Adrenal gland (tissue), 5 donors: ENCODE results near the gene GUCY1A1.

ENCODE experiments used
- POLR2A ChIP-seq, 2 donors: fragments of 450-650 bp; IDR thresholded peaks; one replicate each; pipeline ENCODE4 v1.6.1; 2017; ENCODE audit warnings: antibody characterized with exemption in 2 of 2, mild to moderate bottlenecking in 2 of 2, moderate library complexity in 1 of 2
- TF ChIP-seq, protein P1 (sequence below), 6 experiments: fragments of 450-650 bp in 4 of 6; fragments of 200-600 bp in 2 of 6; sonication (generic) in 1 of 6; IDR thresholded peaks; 1 replicate in 5 of 6; 2 replicates in 1 of 6; pipeline versions ENCODE4 v1.5.1 to v1.8.0; 2016 to 2021; ENCODE audit warnings: antibody characterized with exemption in 6 of 6, mild to moderate bottlenecking in 2 of 6, moderate library complexity in 1 of 6
- donor health status: DM: no; HTN: no; CAD: no.

DNA sequence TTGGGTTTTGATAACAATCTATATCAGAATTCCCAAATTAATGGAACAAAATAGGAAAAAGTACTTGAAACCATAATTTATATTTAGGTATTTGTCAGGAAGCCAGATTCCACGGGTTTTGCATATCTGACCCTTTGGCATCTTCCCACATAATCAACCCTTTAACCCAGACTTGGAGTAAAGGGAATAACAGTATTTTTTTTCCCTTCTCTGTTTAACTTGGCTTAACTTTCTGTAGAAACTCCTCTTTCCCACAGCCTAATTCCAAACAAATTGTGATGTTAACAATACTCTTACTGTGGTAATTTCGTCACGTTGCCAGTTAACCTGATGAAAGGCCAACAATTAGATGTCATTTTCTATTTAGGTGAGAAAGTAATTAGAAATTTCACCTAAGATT is 49.4 kb upstream of the GUCY1A1 start:
- TF ChIP-seq, protein P1, sequence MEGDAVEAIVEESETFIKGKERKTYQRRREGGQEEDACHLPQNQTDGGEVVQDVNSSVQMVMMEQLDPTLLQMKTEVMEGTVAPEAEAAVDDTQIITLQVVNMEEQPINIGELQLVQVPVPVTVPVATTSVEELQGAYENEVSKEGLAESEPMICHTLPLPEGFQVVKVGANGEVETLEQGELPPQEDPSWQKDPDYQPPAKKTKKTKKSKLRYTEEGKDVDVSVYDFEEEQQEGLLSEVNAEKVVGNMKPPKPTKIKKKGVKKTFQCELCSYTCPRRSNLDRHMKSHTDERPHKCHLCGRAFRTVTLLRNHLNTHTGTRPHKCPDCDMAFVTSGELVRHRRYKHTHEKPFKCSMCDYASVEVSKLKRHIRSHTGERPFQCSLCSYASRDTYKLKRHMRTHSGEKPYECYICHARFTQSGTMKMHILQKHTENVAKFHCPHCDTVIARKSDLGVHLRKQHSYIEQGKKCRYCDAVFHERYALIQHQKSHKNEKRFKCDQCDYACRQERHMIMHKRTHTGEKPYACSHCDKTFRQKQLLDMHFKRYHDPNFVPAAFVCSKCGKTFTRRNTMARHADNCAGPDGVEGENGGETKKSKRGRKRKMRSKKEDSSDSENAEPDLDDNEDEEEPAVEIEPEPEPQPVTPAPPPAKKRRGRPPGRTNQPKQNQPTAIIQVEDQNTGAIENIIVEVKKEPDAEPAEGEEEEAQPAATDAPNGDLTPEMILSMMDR (IDR thresholded peaks at IDR 0.05) = no peak
- TF ChIP-seq POLR2A (IDR thresholded peaks at IDR 0.05) = no peak
